HG02610 (cell line): ENCODE results near the gene STIM2.
A peak's percentile ranks its signal among the peaks of the same experiment; 100 is the strongest.

Source experiments
- ATAC-seq: cut with Tn5 transposase; IDR thresholded peaks from one replicate; pipeline ENCODE4 v1.9.1; 2021; ENCODE audit warnings: mild to moderate bottlenecking, moderate library complexity; ENCODE audit not compliant: unreplicated experiment

The STIM2 gene

DNA sequence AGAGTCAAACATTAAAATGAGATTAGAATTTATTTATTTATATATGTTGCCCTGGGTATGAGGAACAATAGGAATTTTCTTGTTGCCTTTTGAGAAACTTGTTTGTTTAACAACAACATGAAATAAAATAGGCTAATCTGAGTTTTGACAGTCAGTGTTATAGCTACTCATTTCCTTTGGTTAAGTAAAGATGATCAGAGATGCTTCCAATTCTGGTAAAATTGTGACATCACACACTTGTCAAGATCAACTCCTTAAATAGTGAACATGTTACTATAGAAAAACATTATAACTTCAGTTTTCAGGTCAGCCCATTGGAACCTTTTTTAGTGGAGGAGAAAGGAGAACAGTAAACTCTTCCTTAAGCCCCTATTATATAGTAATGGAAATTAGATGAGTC lies 136.1 kb downstream of the STIM2 start:
- no peak for ATAC-seq

DNA sequence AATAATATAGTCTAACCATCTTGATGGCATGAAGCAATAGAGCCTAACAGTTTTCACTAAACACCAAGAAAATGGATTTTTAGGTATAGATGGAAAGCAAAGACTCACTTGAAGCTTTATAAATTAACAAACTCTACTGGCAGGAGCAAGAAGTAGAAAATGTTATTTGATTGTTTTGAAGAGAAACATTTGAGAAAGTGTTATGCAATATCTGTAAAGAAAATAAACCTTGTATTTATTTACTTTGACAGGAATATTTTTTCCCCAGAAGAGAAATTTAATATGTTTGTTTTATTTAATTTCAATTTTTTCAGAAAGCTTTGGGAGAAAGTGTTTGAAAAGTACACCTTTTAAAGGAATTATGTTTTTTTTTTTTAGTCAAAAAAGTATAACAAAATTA lies 139.0 kb downstream of the STIM2 start:
- no peak for ATAC-seq

GRCh38 chr4:27000122-27000521 lies 139.5 kb downstream of the STIM2 start:
- ATAC-seq: no peak

DNA sequence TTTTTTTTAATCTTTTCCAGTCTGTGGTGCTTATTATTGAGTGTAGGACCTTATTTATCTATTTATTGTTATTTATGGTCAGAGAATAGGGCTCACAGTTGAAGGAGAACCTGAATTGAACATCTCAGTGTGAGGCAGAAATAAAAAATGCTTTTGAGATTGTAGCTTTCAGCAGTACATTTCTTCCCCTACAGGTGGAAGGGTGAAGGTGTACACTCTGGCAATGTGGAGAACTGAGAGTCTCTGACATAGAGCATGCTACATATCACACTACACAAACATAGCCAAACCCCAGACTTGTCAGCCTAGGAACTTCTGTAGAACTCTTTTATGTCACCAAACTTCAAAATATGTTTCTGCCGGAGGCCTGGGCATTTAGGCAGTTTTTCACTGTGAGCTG lies 140.2 kb downstream of the STIM2 start:
- ATAC-seq: no peak

- ATAC-seq: no peak
These were observed 140.9 kb downstream of the STIM2 start for GRCh38 chr4:27001398-27002164.

- ATAC-seq: peak; percentile 54
These were observed 143.0 kb downstream of the STIM2 start for GRCh38 chr4:27003642-27004113.

DNA sequence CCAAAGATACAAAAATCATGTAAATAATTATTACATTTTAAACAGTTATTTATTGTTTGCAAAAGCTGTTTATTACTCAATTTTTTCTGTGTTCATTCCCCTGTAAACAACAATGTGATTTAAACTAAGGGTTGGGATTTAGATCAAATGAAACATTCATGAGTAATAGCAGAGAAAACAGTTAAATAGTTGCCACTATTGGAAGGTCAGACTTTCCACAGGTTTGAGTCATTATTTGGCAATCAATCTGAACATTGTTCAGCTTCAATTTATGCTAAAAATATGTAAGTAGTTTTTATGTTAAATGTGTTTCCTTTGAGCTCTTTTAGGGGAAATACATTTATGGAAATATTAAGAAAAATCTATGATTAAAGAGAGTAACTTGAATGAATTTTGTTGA lies 144.9 kb downstream of the STIM2 start:
- no peak for ATAC-seq

- no peak for ATAC-seq
These were observed 145.4 kb downstream of the STIM2 start for GRCh38 chr4:27005905-27006590.

GRCh38 chr4:27006646-27007045 lies 146.0 kb downstream of the STIM2 start:
- ATAC-seq: no peak

DNA sequence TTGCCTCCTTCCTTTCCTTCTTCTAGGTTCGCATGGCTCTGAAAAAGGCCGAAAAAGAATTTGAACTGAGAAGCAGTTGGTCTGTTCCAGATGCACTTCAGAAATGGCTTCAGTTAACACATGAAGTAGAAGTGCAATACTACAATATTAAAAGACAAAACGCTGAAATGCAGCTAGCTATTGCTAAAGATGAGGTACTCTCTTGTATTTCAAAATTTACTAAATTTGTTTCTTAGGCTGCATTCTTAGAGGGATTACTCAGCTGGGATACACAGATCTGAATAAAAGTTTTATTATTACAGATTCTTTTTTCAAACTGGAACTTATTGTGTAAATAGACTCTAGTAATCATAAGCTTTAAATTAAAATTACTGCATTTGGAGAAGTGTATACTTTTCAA lies 146.9 kb downstream of the STIM2 start:
- ATAC-seq: no peak

DNA sequence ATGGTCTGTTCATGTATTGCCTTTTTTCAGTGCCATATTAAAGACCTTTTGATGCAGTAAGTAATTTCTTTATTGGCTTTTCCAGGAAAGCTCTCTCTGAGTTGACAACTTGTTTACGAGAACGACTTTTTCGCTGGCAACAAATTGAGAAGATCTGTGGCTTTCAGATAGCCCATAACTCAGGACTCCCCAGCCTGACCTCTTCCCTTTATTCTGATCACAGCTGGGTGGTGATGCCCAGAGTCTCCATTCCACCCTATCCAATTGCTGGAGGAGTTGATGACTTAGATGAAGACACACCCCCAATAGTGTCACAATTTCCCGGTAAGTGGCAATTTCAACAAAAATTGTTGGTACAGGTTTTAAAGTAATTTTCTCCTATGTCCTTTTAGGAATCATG lies 148.0 kb downstream of the STIM2 start:
- no peak for ATAC-seq

DNA sequence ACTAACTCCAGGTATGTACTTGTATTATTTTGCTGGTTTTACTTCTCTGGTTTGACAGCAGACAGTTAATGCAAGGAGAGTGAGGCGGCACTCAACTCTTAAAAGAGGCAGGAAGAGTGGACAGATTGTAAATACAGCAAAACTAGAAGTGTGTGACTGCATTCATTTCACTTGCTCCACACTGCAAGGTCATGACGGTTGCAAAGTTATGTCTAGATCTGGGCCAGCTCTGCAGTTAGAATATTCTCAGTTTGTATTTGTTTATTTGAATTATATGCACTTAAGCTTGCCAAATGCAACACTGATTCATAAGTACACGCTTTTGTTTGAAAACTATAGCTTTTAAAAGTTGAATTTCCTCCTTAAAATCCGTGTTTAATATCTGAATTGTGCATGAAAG lies 148.9 kb downstream of the STIM2 start:
- ATAC-seq: no peak

DNA sequence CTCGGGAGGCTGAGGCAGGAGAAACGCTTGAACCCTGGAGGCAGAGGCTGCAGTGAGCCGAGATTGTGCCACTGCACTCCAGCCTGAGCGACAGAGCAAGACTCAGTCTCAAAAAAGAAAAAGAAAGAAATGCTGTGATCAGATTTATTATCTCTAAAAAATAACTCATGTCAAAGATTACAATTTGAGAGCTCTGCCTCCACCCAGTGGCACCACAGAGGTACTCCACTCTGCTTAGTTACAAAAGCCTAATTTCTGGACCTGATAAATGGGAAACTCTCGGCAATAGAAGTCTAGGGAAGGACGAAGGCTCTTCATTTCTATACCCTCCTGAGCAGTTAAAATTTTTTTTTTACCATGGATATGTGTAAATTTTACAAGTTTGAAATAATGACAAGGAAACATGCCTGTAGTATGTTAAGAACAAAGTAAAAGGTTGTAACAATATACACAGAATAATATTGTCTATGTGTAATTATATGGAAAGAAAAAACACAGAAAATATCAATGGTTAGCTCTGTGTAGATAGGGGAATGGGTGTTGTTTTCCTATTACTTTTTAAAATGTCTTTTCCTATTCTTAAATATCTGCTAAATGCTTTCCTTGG lies 149.8 kb downstream of the STIM2 start:
- ATAC-seq: peak; percentile 90

GRCh38 chr4:27011401-27011800 lies 150.8 kb downstream of the STIM2 start:
- ATAC-seq: no peak

DNA sequence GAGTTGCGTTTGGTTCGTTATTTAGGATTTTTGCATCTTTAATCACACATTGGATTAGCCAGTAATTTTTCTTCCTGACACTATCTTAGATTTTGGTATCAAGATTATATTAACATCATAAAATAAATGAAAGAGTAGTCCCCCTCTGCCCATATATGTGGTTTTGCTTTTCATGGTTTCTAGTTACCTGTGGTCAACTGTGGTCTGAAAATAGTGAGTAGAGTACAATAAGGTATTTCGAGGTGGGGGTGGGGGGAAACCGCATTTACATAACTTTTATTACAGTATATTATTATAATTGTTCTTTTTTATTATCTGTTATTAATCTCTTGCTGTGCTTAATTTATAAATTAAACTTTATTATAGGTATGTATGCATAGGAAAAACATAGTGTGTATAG lies 152.4 kb downstream of the STIM2 start:
- no peak for ATAC-seq

DNA sequence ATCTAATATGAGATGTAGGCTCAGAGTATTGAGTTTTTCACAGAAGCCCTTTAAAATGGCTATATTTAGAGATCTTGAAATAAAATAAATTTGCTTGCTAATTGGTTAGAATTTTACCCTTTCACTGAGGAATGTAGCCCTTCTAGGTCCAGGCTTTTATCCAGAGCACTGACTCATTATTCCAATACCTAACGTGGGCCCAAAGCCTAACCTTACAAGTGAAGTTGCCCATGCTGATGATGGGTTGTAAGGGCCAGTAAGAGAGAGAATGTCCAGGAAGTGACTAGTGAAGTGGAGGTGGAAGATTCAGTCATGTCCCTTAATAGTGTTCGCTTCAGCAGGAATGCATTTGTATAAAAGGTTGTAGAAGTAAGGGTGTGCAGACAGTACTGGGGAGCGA lies 155.9 kb downstream of the STIM2 start:
- no peak for ATAC-seq

GRCh38 chr4:27017623-27018022 lies 157.0 kb downstream of the STIM2 start:
- no peak for ATAC-seq

GRCh38 chr4:27018076-27018475 lies 157.4 kb downstream of the STIM2 start:
- ATAC-seq: no peak

DNA sequence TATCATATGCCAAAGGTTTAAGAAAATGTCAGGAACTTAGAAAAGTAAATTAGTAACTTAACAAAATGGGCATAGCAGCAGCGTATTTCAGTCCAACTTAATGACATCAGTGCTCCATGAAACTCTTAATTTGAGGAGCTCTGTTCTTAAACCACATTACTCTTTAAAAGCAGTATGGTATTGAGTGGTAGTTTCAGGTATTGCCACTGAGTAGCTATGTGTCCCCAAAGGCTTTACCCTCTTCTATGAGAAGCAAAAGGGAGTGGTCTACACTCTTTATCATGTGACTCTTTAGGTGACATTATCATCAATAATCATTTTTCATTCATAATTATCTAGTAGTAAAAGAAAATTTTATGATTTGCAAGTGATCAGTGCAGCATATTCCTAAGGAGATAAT lies 158.3 kb downstream of the STIM2 start:
- ATAC-seq: no peak

DNA sequence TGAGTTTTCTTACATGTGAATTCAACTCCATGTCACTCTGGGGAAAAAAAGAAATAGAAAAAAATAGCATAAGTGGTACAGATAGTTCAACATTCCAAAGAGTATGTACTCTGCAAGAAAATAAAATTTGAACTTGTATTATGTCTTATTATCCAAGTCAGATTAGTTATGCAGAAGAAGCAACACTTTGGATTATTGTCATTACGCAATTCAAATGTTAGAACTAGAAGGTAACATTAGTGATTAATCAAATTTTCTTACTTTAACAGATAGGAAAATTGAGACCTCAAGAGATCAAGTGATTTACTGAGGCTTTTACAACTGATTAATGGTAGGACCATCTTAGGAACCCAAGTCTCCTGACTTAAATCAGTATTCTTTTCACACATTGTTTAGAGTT lies 159.1 kb downstream of the STIM2 start:
- ATAC-seq: no peak

DNA sequence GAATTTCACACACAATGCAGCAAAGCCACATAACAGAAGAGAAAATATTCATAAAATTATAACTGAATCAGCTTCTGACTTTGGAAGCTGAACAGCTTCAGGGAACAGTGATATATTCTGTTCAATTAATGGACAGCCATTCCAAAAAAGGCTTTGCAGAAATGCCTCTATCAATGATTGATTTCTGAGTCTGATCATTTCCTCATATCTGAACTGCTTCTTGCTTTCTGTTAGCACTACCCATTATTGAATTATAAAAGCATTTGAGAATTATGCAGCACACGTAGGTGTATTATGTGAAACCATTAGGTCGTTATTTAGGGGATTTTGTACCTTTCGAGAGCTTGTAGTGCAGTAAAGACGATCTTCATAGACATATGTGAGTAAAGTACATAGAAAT lies 159.6 kb downstream of the STIM2 start:
- ATAC-seq: no peak

- no peak for ATAC-seq
These were observed 160.0 kb downstream of the STIM2 start for GRCh38 chr4:27020603-27021002.
